Retinal pigment epithelial cell (primary cell): ENCODE measurements around the gene SOX4.

Experiments used
- DNase-seq: peaks from one replicate; pipeline ENCODE4 v3.0.0-alpha.2; 2010; ENCODE audit warnings: low read depth
- H3K4me3 ChIP-seq: 2 replicates; pipeline ENCODE4 v1.5.1; 2011; ENCODE audit warnings: mild to moderate bottlenecking, low read length, control low read depth, moderate library complexity
- CTCF ChIP-seq: conservative IDR thresholded peaks from 2 replicates; pipeline ENCODE4 v1.5.1; 2011; ENCODE audit warnings: low read depth, low read length, control low read depth, inconsistent platforms

SOX4 gene

GRCh38 chr6:21604081-21604480 lies 10.5 kb downstream of the SOX4 start:
- TF ChIP-seq CTCF, result no peak
- H3K4me3 ChIP-seq, result no peak overlapping the region
- no peak for DNase-seq

GRCh38 chr6:21605166-21605565 lies 11.6 kb downstream of the SOX4 start:
- H3K4me3 ChIP-seq, result no peak overlapping the region
- TF ChIP-seq CTCF, result no peak
- no peak for DNase-seq

- no peak for TF ChIP-seq CTCF
- no peak for DNase-seq
- H3K4me3 ChIP-seq, result no peak overlapping the region
These were observed 15.1 kb downstream of the SOX4 start for GRCh38 chr6:21608601-21609000.

GRCh38 chr6:21609881-21610329 lies 16.4 kb downstream of the SOX4 start:
- no peak for TF ChIP-seq CTCF
- no peak for DNase-seq
- H3K4me3 ChIP-seq, result no peak overlapping the region

GRCh38 chr6:21610341-21610740 lies 16.8 kb downstream of the SOX4 start:
- H3K4me3 ChIP-seq, result no peak overlapping the region
- no peak for TF ChIP-seq CTCF
- DNase-seq, result no peak

- no peak overlapping the region for H3K4me3 ChIP-seq
- DNase-seq, result no peak
- TF ChIP-seq CTCF, result no peak
These were observed 17.9 kb downstream of the SOX4 start for GRCh38 chr6:21611485-21611884.

GRCh38 chr6:21612067-21612745 lies 18.7 kb downstream of the SOX4 start:
- DNase-seq, result no peak
- H3K4me3 ChIP-seq, result no peak overlapping the region
- TF ChIP-seq CTCF, result no peak
